B cell (primary cell): Measurements from ENCODE around the gene ACOXL. TPM values are rescaled to one million over a fixed set of nuclear protein-coding genes. Genes with fewer than 3 reads are reported as not detected.

Source experiments
- ATAC-seq: fragments of 200-7000 bp; cut with Tn5 transposase; one replicate; pipeline ENCODE4 v1.10.0; 2021; ENCODE audit warnings: low read depth, mild to moderate bottlenecking, moderate number of reproducible peaks, moderate library complexity
- CTCF ChIA-PET: fragments of 350-600 bp; sonication (Branson Sonifier 250); formaldehyde crosslinking; loops from one replicate; lab custom pipeline; 2021; ENCODE audit warnings: antibody characterized with exemption, inconsistent platforms; lab: Charles Lee
- POLR2A ChIA-PET: fragments of 350-600 bp; sonication (Branson Sonifier 250); formaldehyde crosslinking; loops from one replicate; lab custom pipeline; 2021; ENCODE audit warnings: antibody characterized with exemption; lab: Charles Lee
- DNase-seq: peaks from one replicate; pipeline ENCODE4 v3.0.0; 2013
- H2AFZ ChIP-seq: 2 replicates; pipeline ENCODE4 v1.6.1; 2012; ENCODE audit warnings: mild to moderate bottlenecking, low read depth, low read length; ENCODE audit not compliant: insufficient read depth, poor library complexity, severe bottlenecking
- H3K27ac ChIP-seq, 2 donors: 1 replicate in 1 of 2; 2 replicates in 1 of 2; pipeline ENCODE4 v1.5.1; 2012 to 2013; ENCODE audit warnings: low read length in 2 of 2, mild to moderate bottlenecking in 2 of 2, moderate library complexity in 1 of 2
- H3K27me3 ChIP-seq, 4 experiments: fragments of 200-600 bp in 1 of 4; sonication (generic) in 1 of 4; replicated peaks in 1 of 4; 1 replicate in 2 of 4; 2 replicates in 2 of 4; pipeline versions ENCODE4 v1.6.1 to v1.7.0; 2013 to 2016; ENCODE audit warnings: low read length in 3 of 4, mild to moderate bottlenecking in 2 of 4, mixed read lengths in 1 of 4, moderate library complexity in 1 of 4; ENCODE audit not compliant: insufficient read depth in 4 of 4, control insufficient read depth in 3 of 4; ENCODE audit errors: control extremely low read depth in 1 of 4
- H3K36me3 ChIP-seq, 2 experiments: replicated peaks in 1 of 2; 1 replicate in 1 of 2; 2 replicates in 1 of 2; pipeline versions ENCODE4 v1.6.1 to v1.7.1; 2013; ENCODE audit warnings: low read length in 1 of 2; ENCODE audit not compliant: insufficient read depth in 2 of 2, control insufficient read depth in 1 of 2; ENCODE audit errors: control extremely low read depth in 1 of 2, extremely low read depth in 1 of 2
- H3K4me1 ChIP-seq, 2 donors: fragments of 200-600 bp in 1 of 2; sonication (generic) in 1 of 2; 1 replicate in 1 of 2; 2 replicates in 1 of 2; pipeline versions ENCODE4 v1.5.1 to v1.6.1; 2013 to 2017; ENCODE audit warnings: low read length in 2 of 2; ENCODE audit not compliant: control insufficient read depth in 2 of 2, insufficient read depth in 2 of 2
- H3K4me2 ChIP-seq: replicated peaks from 2 replicates; pipeline ENCODE3; 2012; ENCODE audit warnings: mild to moderate bottlenecking, low read depth, low read length; ENCODE audit not compliant: poor library complexity, severe bottlenecking
- H3K4me3 ChIP-seq, 5 experiments: fragments of 200-600 bp in 1 of 5; sonication (generic) in 1 of 5; 1 replicate in 3 of 5; 2 replicates in 2 of 5; pipeline versions ENCODE4 v1.5.1 to v1.7.0; 2011 to 2016; ENCODE audit warnings: low read length in 4 of 5, mild to moderate bottlenecking in 4 of 5, low read depth in 2 of 5, control low read depth in 1 of 5, moderate library complexity in 1 of 5; ENCODE audit not compliant: insufficient read depth in 1 of 5; ENCODE audit errors: control extremely low read depth in 1 of 5, extremely low read depth in 1 of 5
- H3K79me2 ChIP-seq: fragments of 200-600 bp; sonication (generic); one replicate; pipeline ENCODE4 v1.6.0; 2016; ENCODE audit warnings: low read length; ENCODE audit not compliant: control insufficient read depth, insufficient read depth
- H3K9ac ChIP-seq: fragments of 200-600 bp; sonication (generic); 2 replicates; pipeline ENCODE4 v1.6.1; 2017; ENCODE audit warnings: mild to moderate bottlenecking, low read length, moderate library complexity
- H3K9me3 ChIP-seq, 3 donors: one replicate each; pipeline versions ENCODE4 v1.6.1 to v1.7.1; 2013; ENCODE audit warnings: low read length in 2 of 3; ENCODE audit not compliant: control insufficient read depth in 2 of 3, insufficient read depth in 1 of 3; ENCODE audit errors: control extremely low read depth in 1 of 3
- H4K20me1 ChIP-seq: 2 replicates; pipeline ENCODE4 v1.6.0; 2012; ENCODE audit warnings: mild to moderate bottlenecking, low read length; ENCODE audit not compliant: insufficient read depth, control insufficient read depth, poor library complexity, severe bottlenecking
- H3K27ac Mint-ChIP-seq: one replicate; pipeline ENCODE4 v1.8.0; 2021; ENCODE audit warnings: mixed read lengths
- H3K27me3 Mint-ChIP-seq: one replicate; pipeline ENCODE4 v1.8.0; 2021; ENCODE audit warnings: mixed read lengths
- H3K4me1 Mint-ChIP-seq: one replicate; pipeline ENCODE4 v1.8.0; 2021; ENCODE audit warnings: mixed read lengths
- H3K4me3 Mint-ChIP-seq: one replicate; pipeline ENCODE4 v1.8.0; 2021; ENCODE audit warnings: mixed read lengths
- H3K9me3 Mint-ChIP-seq: one replicate; pipeline ENCODE4 v1.8.0; 2022; ENCODE audit warnings: mixed read lengths; ENCODE audit not compliant: insufficient read depth
- CTCF ChIP-seq: fragments of 200-600 bp; IDR thresholded peaks from one replicate; pipeline ENCODE4 v1.8.0; 2022; ENCODE audit warnings: antibody characterized with exemption, mild to moderate bottlenecking
- EZH2 ChIP-seq: IDR thresholded peaks from 2 replicates; pipeline ENCODE4 v1.6.1; 2012; ENCODE audit warnings: borderline replicate concordance, low read depth, mild to moderate bottlenecking, moderate library complexity, low read length; ENCODE audit not compliant: insufficient read depth, poor library complexity, severe bottlenecking
- WGBS: methylation state at CpG from one replicate; pipeline ENCODE4 v1.1.5; 2013; ENCODE audit warnings: missing lambda C conversion rate; ENCODE audit not compliant: insufficient coverage; 5-methylcytosine and 5-hydroxymethylcytosine counted together
- intact Hi-C: fragments of 100-400 bp; cut with micrococcal nuclease; formaldehyde crosslinking; loops from one replicate; pipeline ENCODE4 v1.10.0; 2022
- polyA plus RNA-seq: library from polyadenylated mRNA; depleted of rRNA; stranded (reverse); fragments of >200 nt; gene quantifications from 2 replicates; pipeline ENCODE4 v1.2.3, GENCODE V29; 2012
- total RNA-seq, 2 donors: library from RNA; stranded (reverse); fragments of 120-200 nt in 1 of 2; gene quantifications; 1 replicate in 1 of 2; 2 replicates in 1 of 2; pipeline versions ENCODE4 v1.2.3 to v1.2.4, GENCODE V29; 2013 to 2022

Gene ACOXL
- total and polyA plus RNA-seq, 2 donors (not counting 1 experiment from before 2014, with no cell fraction given): 0.06 TPM; not detected in 1

- Histone ChIP-seq H3K4me2 (peak overlapping the region; percentile 52), H3K27ac (peak overlapping the region; percentile 30 to 66), H3K9me3 (peaks cover 0 to 6% (median 4%) of the 10 kb centered on the region in 3 donors), H3K4me3 (no peak overlapping the region), H3K9ac (no peak overlapping the region), H3K79me2 (no peaks in the 10 kb centered on the region), H4K20me1 (no peaks in the 10 kb centered on the region), H2AFZ (no peak overlapping the region), H3K36me3 (no peaks in the 10 kb centered on the region), H3K27me3 (no peaks in the 10 kb centered on the region), H3K4me1 (peaks cover 50 to 54% of the 10 kb centered on the region in 2 donors)
- POLR2A ChIA-PET: interaction anchor here (0.9 kb wide), 1 partner anchor 63 kb away, joined by 3 read pairs; the partner anchor contains the start of gene BCL2L11
- 7% methylated on average over 3 of the region's 5 CpGs for WGBS
- H3K4me3 Mint-ChIP-seq: peak overlapping the region; percentile 72
- H3K27me3 Mint-ChIP-seq: no peaks in the 10 kb centered on the region
- peak; percentile 41 for ATAC-seq
- H3K27ac Mint-ChIP-seq: peak overlapping the region; percentile 51
- H3K4me1 Mint-ChIP-seq: peaks cover 65% of the 10 kb centered on the region
- CTCF ChIA-PET: interaction anchor here (1.6 to 1.8 kb wide), 2 partner anchors 12 to 42 kb away, joined by 4 read pairs; no protein-coding TSS in a partner anchor
- TF ChIP-seq EZH2 (no peak), CTCF (no peak)
- intact Hi-C loops: loop anchor here (5.0 to 10.0 kb wide), 3 partner anchors 34 to 147 kb away; no protein-coding TSS in a partner anchor
- DNase-seq: peak; percentile 62
- no peaks in the 10 kb centered on the region for H3K9me3 Mint-ChIP-seq
Observed at GRCh38 chr2:111058264-111058663, 325.9 kb downstream of the ACOXL start.

GRCh38 chr2:111061191-111061590 is 328.8 kb downstream of the ACOXL start:
- H3K4me3 Mint-ChIP-seq: no peak overlapping the region
- no peak overlapping the region for H3K27ac Mint-ChIP-seq
- CTCF ChIA-PET: no interaction called here
- no peaks in the 10 kb centered on the region for H3K36me3 ChIP-seq
- POLR2A ChIA-PET: no interaction called here
- no peak overlapping the region for H3K4me3 ChIP-seq
- H3K9me3 Mint-ChIP-seq: no peaks in the 10 kb centered on the region
- H3K79me2 ChIP-seq: no peaks in the 10 kb centered on the region
- intact Hi-C loops: no loop called here
- H2AFZ ChIP-seq: no peak overlapping the region
- ATAC-seq (no peak), DNase-seq (no peak)
- H3K9me3 ChIP-seq: peaks cover 0 to 6% (median 4%) of the 10 kb centered on the region in 3 donors
- H3K27me3 Mint-ChIP-seq: no peaks in the 10 kb centered on the region
- no peak overlapping the region for H3K4me2 ChIP-seq
- H4K20me1 ChIP-seq: no peaks in the 10 kb centered on the region
- no CpG with 5 or more reads among the region's 1 CpG for WGBS
- H3K4me1 ChIP-seq: peaks cover 26 to 32% of the 10 kb centered on the region in 2 donors
- no peak overlapping the region for H3K27ac ChIP-seq
- peaks cover 46% of the 10 kb centered on the region for H3K4me1 Mint-ChIP-seq
- H3K27me3 ChIP-seq: no peaks in the 10 kb centered on the region
- no peak for TF ChIP-seq EZH2
- no peak for TF ChIP-seq CTCF
- H3K9ac ChIP-seq: no peak overlapping the region
